ENCODE data around the gene PHIP.
"Not testable (repeated sequence)": the region's sequence is repeated elsewhere in the genome, so short reads cannot be mapped to it uniquely, and the experiment has no call there.

DNA sequence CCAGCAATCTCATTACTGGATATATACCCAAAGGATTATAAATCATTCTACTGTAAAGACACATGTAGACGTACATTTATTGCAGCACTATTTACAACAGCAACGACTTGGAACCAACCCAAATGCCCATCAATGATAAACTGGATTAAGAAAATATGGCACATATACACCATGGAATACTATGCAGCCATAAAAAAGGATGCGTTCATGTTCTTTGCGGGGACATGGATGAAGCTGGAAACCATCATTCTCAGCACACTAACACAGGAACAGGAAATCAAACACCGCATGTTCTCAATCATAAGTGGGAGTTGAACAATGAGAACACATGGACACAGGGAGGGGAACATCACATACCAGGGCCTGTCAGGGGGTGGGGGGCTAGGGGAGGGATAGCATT is 188.2 kb downstream of the PHIP start:
- TF ChIP-seq, protein P1, sequence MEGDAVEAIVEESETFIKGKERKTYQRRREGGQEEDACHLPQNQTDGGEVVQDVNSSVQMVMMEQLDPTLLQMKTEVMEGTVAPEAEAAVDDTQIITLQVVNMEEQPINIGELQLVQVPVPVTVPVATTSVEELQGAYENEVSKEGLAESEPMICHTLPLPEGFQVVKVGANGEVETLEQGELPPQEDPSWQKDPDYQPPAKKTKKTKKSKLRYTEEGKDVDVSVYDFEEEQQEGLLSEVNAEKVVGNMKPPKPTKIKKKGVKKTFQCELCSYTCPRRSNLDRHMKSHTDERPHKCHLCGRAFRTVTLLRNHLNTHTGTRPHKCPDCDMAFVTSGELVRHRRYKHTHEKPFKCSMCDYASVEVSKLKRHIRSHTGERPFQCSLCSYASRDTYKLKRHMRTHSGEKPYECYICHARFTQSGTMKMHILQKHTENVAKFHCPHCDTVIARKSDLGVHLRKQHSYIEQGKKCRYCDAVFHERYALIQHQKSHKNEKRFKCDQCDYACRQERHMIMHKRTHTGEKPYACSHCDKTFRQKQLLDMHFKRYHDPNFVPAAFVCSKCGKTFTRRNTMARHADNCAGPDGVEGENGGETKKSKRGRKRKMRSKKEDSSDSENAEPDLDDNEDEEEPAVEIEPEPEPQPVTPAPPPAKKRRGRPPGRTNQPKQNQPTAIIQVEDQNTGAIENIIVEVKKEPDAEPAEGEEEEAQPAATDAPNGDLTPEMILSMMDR (IDR thresholded peaks at IDR 0.05; ENCODE audit: low read length), result not testable (repeated sequence)
- not testable (repeated sequence) for TF ChIP-seq EZH2 (IDR thresholded peaks at IDR 0.05; ENCODE audit: borderline replicate concordance, low read length)
